Hindlimb muscle (tissue), 1 donor: ENCODE results near the gene AIG1. TPM values are rescaled to one million over a fixed set of nuclear protein-coding genes. Genes with fewer than 3 reads are reported as not detected.
A peak's percentile ranks its signal among the peaks of the same experiment; 100 is the strongest.
"Not testable (repeated sequence)": the region's sequence is repeated elsewhere in the genome, so short reads cannot be mapped to it uniquely, and the experiment has no call there.

Experiments used
- DNase-seq: peaks from one replicate; pipeline ENCODE4 v3.0.0-alpha.2; 2013
- polyA plus RNA-seq: library from polyadenylated mRNA; unstranded; fragments of 120-200 nt; gene quantifications from one replicate; pipeline ENCODE4 v1.2.1, GENCODE V29; 2013; ENCODE audit not compliant: insufficient read length

AIG1 gene, protein sequence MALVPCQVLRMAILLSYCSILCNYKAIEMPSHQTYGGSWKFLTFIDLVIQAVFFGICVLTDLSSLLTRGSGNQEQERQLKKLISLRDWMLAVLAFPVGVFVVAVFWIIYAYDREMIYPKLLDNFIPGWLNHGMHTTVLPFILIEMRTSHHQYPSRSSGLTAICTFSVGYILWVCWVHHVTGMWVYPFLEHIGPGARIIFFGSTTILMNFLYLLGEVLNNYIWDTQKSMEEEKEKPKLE
- 35.9 TPM for polyA plus RNA-seq

DNA sequence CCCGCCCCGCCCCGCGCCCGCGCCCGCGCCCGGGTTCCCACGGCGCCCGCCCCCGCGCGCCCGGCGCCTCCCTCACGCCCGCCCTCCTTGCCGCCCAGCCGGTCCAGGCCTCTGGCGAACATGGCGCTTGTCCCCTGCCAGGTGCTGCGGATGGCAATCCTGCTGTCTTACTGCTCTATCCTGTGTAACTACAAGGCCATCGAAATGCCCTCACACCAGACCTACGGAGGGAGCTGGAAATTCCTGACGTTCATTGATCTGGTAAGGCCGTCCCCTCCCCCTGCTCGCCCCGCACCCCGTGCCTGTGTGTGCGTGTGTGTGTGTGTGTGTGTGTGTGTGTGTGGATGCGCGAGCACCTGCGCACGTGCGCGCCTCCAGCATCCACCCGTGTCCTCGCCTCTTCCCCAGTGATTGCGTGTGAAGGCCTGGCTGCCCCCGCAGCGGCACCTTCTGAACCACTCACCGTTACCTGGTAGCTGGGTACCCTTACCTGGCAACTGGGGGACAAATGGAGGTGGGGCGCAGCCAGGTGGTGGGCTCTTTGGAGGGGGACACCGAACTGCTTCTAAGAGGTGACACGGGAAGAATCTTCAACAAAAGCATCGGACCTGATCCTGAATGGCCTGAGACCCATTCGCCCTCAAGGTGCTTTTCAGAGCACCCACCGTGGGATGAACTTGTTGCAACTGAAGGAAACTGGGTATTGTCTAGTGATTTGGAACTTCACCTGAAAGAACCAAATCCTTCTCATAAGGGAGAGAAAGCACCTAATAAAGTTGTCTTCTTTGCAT is at the start of gene AIG1:
Gene AIG1, plus strand, starts transcription at position 84 of the 791 bp plus-strand sequence. Its CDS starts 37 bp downstream, at position 121.
- peak; percentile 63 for DNase-seq

DNA sequence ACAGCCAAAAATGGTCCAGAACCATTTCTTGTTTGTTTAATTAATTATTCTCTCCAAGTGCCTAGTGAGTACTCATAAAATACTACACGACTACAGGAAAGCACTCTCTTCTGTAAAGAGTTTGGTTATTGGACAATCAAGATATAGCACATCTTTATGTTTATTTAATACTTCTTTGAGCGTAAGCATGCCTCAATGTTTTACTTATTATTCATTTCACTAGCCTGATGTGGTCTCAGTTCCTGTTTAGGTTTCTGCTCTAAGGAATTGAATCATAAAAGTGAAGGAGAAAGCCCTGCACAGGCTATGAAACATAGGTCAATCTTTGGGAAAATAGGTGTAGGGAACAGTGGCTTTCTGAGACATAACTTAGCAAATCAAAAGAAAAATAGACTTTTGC is 45.9 kb upstream of the AIG1 start:
- no peak for DNase-seq

DNA sequence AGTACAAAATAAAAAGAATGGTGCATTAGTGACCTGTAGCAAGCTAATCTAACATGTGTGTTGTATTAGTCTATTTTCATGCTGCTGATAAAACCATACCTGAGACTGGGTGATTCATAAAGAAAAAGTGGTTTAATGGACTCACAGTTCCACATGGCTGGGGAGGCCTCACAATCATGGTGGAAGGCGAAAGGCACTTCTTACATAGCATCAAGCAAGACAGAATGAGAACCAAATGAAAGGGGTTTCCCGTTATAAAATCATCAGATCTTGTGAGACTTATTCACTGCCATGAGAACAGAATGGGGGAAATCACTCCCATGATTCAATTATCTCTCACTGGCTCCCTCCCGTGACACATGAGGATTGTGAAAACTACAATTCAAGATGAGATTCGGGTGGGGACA is 45.4 kb upstream of the AIG1 start:
- DNase-seq = no peak

DNA sequence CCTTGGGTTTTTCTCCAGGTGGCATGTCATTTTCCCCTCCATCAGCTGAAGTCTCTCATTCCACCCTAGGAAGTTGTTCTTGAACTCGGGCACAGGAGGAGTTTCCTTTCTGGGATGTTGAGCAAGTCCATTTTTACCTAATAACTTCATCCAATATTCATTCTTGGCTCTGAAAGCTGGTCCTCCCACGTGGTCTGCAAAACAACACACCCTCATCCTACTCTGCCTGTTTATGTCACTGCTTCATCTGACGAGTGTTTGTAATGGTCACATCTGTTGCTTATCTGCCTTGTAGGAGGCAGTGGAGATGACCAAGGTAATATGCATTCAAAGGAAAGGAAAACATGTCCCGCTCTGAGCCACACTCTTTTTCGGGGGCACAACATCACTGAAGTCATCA is 41.7 kb upstream of the AIG1 start:
- DNase-seq = no peak

DNA sequence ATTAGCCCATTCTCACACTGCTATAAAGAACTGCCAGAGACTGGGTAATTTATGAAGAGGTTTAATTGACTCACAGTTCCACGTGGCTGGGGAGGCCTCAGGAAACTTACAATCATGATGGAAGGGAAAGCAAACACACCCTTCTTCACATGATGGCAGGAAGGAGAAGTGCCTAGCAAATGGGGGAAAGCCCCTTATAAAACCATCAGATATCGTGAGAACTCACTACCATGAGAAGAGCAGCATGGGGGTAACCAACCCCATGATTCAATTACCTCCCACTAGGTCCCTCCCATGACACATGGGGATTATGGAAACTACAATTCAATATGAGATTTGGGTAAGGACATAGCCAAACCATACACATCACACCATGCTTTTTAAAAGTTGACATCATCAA is 39.8 kb upstream of the AIG1 start:
- DNase-seq = not testable (repeated sequence)

DNA sequence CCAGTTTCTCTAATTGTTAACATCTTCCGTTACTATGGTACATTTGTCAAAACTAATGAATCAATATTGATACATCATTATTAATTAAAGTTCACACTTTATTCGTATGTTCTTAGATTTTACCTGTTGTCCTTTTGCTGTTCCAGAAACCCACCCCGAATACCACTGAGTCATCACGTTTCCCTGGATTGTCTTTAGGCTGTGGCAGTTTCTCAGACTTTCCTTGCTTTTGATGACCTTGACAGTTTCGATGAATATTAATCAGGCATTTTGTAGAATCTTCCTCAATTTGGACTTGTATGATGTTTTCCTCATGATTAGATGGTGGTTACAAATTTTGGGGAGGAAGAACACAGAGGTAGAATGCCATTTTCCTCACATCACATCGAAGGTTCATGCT is 39.1 kb upstream of the AIG1 start:
- DNase-seq = no peak

DNA sequence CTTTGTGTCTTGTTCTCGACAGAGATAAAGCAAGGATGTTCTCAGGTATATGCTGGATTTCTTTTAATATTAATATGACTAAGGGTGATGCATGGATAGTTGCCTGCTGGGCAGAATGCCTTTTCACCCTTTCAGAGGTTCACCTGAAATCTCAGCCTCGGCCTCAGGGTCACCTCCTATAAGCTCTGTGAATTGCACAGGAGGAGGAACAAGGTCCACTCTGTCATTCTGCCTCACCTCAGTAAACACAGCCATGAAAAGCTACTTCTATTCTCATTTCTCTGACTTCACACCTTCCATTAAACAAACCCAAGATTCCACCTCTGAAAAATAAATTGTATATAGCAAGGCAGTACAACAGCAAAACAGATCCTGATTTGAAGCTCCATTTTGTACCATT is 38.1 kb upstream of the AIG1 start:
- DNase-seq = no peak

DNA sequence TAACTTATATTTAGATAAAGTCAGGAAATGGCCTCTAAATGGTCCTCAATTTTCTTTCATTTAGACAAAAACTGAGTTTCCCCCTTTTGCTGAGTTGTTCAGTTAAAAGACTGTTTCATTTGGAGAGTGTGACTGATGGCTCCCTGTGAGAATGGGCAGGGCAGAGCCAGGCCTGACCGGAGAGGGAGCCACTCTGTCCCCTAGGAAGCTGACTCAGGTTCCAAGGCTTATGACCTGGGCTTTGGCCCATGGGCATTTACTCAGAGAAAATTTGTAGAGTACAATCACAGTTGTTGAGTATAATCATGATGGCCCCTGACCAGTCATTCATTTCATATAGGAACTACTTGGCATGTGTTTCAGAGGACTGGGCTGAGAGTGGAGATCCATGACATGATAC is 37.0 kb upstream of the AIG1 start:
- no peak for DNase-seq

DNA sequence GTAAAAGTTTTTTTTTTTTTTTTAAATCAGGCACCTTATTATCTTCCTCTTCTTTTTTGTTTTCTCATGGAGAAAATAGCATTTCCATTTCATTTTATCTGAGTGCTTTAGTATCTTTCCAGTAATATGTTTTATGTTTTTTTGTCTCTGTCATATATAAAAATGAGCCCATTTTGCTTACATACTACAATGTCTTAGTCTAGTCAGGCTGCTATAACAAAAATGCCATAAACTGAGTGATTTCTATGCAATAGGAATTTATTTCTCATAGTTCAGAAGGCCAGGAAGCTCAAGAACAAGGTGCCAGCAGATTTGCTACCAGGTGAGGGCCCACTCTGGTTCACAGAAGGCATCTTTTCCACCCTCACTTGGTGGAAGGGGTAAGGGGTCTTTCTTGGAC is 35.7 kb upstream of the AIG1 start:
- DNase-seq = no peak

DNA sequence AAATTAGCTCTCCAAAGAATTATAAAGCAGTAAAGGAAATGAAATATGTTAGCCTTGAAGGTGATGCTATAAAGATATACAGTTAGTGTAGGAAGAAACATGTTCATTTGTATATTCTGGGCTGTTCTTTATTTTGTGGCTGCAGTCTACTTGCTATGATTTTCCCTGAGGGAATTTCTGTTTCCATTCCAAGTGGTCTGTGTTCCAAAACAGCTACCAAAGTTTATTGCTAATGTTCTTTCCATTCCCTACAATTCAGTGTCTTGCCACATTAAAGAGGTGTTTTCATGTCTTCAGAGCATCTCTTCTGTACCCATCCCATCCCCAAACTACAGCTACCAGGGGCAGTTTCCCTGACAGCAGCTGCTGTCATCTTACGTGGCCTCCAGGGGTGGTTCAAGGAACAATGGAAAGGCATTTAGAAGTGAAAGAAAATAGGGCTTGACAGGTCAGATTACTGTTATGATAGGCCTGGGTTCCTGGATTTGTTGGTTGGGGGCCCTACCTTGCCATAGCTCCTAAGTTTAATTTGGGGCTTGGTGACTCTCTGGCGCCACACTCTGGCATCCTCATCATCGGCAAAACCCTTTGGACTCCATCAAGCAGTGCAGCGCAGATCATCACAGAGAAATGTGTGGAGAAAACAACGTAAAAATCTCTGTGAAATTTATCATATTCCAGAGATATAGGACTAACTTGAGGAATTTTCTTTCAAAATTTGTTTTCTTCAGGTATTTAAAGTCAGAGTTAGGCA is 33.8 kb upstream of the AIG1 start:
- DNase-seq = peak; percentile 68

DNA sequence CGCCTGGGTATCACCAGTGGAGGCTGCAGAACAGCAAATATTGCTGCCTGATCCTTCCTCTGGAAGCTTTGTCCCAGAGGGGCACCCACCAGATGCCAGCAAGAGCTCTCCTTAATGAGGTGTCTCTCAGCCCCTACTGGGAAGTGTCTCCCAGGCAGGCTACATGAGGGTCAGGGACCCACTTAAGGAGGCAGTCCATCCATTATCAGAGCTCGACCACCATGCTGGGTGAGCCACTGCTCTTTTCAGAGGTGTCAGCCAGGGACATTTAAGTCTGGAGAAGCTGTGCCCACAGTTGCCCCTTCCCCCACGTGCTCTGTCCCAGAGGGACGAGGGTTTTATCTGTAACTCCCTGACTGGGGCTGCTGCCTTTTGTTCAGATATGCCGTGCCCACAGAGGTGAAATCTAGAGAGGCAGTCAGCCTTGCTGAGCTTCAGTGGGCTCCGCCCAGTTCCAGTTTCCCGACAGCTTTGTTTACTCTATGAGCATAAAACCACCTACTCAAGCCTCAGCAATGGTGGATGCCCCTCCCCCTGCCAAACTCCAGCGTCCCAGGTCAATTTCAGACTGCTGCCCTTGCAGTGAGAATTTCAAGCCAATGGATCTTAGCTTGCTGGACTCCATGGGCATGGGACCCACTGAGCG is 25.9 kb upstream of the AIG1 start:
- no peak for DNase-seq

DNA sequence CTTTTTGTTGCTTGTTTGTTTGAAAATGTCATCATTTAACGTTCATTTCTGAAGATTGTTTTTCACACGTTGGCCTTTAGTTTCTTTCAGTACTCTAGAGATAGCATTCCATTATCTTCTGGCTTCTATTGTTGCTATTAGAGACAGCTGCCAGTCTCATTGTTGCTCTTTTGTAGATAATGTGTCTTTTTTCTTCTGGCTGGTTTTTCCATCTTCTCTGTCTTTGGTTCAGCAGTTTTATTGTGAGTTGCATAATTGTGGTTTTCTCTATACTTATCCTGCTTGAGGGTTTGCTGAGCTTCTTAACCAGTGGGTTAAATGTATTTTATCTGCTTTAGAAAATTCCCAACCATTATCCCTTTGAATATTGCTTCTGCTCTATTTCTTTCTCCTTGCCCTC is 23.2 kb upstream of the AIG1 start:
- no peak for DNase-seq

DNA sequence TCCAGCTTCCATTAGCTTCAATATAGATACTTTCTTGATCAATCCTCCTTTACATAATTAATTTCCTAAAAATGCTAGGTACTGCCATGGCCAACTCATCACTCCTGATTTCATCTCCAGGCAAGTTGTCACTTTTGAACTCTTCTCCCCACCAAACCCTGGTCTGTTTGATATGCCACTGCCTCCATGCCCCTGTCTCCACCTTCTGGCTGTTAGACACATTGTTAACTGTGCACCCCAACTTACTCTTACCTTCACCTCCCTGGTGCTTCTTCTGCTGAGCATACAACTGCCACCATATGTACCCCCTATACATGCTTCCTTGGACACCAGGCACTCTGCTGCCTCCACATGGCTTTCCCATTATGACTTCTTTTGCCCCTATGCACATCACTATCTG is 21.9 kb upstream of the AIG1 start:
- no peak for DNase-seq

DNA sequence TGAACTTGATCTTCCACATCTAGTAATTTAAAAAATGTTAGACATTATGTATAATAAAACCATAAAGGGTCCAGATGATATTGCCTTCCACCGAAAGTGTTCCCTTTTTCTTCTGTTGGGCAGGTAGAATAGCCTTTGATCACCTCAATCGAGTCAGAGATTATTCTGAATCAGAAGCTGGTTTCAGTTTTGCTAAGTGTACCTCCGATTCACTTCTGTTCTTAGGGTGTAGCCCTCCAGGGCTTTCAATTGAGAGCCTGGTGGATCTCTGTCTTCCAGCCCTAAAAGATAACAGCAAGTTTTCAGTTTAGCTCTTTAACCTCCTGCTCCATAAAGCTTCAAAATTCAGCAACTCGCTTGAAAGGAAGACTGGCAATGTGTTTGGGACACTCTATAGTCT is 21.1 kb upstream of the AIG1 start:
- no peak for DNase-seq

DNA sequence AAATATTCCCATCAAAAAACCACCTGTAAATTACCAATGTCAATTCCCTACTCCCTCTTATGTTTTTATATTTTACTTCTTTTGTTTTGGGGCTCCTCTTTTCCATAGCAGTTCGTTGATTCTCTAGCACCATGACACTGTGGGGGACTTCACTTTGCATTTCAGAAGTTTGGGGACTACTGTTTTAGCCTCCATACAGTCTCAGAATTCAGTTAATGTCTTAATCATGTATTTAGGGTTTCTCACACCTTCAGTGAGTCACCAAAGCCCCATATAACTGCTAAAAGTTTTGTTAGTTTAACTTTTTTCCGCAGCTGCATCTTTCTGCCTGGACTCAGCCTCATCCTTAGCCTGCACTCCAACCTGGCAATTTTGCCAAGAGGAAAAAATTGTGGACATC is 20.7 kb upstream of the AIG1 start:
- DNase-seq = no peak

DNA sequence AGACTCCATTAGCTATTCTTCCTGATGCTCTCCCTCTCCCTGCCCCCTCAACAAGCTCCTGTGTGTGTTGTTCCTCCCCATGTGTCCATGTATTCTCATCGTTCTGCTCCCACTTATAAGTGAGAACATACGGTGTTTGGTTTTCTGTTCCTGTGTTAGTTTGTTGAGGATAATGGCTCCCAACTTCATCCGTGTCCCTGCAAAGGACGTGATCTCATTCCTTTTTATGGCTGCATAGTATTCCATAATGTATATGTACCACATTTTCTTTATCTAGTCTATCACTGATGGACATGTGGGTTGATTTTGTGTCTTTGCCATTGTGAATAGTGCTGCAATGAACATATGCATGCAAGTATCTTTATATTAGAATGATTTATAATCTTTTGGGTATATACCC is 16.3 kb upstream of the AIG1 start:
- DNase-seq = not testable (repeated sequence)

DNA sequence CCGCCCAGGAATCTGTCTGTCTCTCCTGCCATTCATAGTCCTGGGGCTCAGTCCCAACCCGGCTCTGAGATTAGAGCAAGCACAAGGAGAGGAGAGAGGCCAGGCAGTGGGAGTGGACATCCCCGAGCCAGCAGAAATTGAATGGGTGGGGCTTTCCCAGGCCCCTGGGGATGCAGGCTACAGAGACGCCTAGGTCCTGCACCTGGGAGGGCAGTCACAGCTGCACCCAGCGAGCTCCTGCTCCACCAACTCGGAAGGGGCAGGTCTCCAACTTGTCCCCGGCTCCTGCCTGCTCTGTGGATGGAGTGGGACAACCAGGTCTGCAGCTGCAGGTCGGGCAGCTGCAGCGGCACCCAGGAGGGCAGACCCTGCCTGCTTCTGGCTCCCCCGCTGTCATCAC is 11.1 kb upstream of the AIG1 start:
- DNase-seq = no peak

DNA sequence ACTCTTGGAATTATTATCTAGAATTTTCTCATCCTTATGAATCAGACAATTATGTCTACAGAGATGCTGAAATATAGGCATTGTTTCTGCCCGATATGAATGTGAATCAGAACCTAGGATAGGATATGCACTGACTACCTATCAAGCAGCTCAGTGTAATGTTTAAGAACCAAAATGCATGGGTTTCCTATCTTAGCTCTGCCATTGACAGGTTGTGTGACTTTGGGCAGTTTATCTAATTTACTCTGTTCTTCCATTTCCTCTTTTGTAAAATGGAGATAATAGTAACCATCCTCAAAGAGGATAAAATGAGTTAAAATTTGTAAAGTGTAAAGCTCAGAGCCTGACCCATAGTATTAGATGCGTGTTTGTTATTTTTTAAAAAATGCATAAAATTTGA is 10.2 kb upstream of the AIG1 start:
- no peak for DNase-seq

DNA sequence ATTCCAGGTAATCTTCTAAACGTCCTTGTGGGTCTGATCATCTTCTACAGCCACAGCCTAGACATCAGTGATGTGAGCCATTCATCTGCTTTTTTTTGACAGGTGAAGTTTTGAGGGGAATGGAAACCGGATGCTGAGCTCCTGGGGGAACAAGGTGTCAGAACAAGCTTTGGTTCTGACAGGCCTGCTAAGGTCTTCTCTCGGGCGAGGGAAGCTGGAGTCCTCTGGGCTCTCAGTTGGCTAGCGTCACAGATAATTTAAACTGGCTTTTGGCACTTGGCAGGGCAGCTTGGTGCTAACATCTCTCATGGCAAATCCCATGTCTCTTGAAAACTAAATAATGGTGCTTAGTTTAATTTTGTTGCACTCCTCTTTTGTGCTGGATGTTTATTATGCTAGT is 8.4 kb upstream of the AIG1 start:
- no peak for DNase-seq

DNA sequence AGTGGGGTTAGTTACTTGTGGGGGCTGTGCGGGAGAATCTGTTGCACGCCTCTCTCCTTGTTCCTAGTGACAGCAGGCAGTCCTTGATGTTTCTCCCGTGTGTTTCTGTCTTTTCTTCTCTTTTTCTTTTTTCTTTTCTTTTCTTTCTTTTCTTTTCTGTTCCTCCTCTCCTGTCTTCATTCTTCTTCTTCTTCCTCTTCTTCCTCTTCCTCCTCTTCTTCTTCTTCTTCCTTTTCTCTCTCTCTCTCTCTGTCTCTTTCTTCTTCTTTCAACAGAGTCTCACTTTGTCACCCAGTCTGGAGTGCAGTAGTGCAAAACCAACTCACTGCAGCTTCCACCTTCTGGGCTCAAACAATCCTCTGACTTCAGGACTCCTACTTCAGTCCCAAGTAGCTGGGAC is 6.8 kb upstream of the AIG1 start:
- no peak for DNase-seq

DNA sequence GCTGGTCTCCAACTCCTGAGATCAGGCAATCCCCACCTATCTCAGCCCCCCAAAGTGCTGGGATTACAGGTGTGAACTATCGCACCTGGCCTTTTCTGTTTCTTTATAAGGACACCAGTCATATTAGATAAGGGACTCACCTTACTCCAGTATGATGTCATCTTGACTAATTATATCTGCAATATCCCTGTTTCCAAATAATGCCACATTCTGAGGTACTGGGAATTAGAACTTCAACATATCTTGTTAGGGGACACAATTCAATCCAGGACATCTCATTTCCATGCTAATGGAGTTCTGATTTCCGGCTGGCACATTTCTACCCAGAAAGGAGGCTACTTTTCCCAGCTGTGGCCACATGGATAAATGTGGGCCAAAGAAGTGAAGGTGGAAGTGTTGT is 6.4 kb upstream of the AIG1 start:
- no peak for DNase-seq

DNA sequence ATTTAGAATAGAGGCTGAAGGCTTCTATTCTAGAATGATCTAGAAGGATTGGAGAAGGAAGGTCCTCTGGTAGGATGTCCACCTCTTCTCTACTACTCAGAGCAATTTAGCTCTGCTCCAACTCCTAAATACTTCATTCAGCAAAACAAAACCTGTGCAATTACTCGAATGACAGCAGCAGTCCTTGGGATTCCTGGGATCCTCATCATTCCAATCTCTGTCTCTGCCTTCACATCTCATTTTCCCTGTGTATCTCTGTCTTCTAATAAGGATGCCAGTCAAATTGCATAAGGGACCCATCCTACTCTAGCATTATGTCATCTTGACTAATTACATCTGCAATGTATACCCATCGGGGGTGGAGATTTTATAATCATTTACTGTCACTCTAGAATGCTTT is 5.5 kb upstream of the AIG1 start:
- DNase-seq = no peak

DNA sequence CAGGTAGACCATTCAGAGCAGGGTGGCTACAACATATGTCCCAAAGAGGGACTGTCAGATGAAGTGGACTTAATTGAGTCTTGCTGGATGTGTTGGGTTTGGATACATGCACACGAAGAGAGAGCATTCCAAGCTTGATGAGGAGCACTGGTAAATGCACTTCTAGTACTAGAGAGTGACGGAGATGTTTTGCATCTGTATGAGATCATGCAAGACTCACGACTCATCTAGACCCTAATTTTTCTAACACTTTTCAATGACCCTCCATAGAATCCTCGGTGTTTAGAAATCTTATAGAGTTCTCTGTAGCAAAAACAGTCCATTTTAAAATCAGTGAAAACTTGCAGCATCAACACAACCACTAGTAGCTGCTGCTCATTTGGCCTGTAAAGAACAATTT is 4.8 kb upstream of the AIG1 start:
- no peak for DNase-seq
